ENCODE data around the gene CD177.

The CD177 gene

DNA sequence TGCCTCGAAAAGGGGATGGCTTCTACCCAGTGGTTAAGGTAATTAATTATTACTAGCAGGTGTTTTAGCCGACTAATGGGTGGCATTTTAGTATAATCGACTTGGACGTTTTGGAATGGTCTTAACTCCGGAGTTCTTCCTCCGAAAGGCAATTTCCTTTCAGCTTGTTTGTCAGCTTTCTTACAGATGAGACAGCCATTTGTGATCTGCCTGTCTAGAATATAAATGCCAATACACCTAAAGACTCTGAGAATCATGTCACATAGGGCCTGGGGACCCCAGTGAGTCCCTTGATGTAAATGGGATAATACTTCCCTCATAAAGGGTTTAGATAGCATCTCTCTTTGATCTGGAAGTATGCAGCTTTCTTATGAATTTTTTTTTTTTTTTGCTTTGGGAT, 42.2 kb upstream of the CD177 start:
- ChIA-PET CTCF (no interaction called here), POLR2A (no interaction called here)
- no peak for DNase-seq (ENCODE audit: extremely low spot score)
- TF ChIP-seq, protein P1, sequence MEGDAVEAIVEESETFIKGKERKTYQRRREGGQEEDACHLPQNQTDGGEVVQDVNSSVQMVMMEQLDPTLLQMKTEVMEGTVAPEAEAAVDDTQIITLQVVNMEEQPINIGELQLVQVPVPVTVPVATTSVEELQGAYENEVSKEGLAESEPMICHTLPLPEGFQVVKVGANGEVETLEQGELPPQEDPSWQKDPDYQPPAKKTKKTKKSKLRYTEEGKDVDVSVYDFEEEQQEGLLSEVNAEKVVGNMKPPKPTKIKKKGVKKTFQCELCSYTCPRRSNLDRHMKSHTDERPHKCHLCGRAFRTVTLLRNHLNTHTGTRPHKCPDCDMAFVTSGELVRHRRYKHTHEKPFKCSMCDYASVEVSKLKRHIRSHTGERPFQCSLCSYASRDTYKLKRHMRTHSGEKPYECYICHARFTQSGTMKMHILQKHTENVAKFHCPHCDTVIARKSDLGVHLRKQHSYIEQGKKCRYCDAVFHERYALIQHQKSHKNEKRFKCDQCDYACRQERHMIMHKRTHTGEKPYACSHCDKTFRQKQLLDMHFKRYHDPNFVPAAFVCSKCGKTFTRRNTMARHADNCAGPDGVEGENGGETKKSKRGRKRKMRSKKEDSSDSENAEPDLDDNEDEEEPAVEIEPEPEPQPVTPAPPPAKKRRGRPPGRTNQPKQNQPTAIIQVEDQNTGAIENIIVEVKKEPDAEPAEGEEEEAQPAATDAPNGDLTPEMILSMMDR (IDR thresholded peaks at IDR 0.05; ENCODE audit: control extremely low read depth, extremely low read depth, low read depth, missing control alignments) = no peak

DNA sequence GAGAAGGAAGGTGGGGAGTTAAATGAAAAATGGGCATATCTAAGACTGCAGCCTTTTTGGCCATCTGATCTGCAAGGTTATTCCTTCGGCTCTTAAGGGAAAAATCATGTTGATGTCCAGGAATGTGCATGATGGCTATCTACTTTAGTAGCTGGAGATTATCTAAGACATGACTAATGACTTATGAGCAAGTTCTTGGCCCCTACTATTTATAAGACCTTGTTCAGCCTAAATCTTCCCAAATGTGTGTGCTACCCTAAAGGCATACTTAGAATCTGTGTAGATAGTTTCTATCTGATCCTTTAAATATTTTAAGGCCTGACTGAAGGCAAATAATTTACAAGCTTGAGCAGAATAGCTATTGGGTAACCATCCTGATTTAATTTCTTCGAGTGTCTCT, 41.8 kb upstream of the CD177 start:
- TF ChIP-seq, protein P1 (IDR thresholded peaks at IDR 0.05; ENCODE audit: control extremely low read depth, extremely low read depth, low read depth, missing control alignments) = no peak
- ChIA-PET CTCF (no interaction called here), POLR2A (no interaction called here)
- DNase-seq (ENCODE audit: extremely low spot score) = no peak

DNA sequence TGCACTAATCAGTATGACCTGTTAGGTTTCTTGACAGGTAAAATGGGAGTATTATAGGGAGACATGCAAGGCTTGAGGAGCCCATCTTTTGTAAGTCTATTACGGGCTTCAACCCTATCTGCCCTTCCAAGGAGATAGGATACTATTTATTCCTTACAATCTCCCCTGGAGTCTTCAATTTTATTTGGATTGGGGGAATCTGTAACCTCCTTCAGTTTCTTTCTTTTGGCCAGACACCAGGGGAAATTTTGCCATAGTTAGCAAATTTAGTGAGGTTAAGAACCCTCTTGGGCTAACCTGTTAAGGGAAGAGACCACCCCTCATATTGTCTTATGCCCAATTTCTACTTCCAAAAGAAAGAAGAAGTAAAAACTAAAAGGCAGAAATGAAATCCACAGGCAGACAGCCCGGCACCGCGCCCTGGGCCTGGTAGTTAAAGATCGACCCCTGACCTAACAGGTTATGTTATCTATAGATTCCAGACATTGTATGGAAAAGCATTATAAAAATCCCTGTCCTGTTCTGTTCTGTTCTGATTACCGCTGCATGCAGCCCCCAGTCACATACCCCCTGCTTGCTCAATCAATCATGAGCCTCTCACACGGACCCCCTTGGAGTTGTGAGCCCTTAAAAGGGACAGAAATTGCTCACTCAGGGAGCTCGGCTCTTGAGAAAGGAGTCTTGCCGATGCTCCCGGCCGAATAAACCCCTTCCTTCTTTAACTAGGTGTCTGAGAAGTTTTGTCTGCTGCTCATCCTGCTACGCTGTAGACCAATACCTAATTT, 39.6 kb upstream of the CD177 start:
- ChIA-PET CTCF (no interaction called here), POLR2A (no interaction called here)
- DNase-seq (ENCODE audit: extremely low spot score) = no peak
- TF ChIP-seq, protein P1 (IDR thresholded peaks at IDR 0.05; ENCODE audit: control extremely low read depth, extremely low read depth, low read depth, missing control alignments) = no peak

DNA sequence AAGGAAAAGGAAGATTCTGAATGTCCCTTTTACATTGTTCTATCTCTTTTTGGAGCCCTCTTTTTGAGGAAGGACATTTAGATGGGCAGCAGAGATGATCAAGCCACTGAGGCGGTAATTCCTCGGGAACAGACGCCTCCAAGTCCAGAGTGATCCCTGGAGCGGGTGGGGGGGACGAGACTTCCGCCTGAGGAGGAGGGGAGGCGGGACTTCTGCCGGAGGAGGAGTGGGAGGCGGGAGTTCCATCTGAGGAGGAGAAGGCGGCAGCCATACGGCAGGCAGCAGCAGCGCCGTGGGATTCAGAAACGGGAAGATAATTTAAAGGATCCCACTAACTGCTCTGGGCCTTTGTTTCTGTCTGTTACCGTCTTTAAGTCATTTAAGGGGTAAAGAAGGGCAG, 37.6 kb upstream of the CD177 start:
- ChIA-PET CTCF (no interaction called here), POLR2A (no interaction called here)
- TF ChIP-seq, protein P1 (IDR thresholded peaks at IDR 0.05; ENCODE audit: control extremely low read depth, extremely low read depth, low read depth, missing control alignments) = no peak
- no peak for DNase-seq (ENCODE audit: extremely low spot score)

DNA sequence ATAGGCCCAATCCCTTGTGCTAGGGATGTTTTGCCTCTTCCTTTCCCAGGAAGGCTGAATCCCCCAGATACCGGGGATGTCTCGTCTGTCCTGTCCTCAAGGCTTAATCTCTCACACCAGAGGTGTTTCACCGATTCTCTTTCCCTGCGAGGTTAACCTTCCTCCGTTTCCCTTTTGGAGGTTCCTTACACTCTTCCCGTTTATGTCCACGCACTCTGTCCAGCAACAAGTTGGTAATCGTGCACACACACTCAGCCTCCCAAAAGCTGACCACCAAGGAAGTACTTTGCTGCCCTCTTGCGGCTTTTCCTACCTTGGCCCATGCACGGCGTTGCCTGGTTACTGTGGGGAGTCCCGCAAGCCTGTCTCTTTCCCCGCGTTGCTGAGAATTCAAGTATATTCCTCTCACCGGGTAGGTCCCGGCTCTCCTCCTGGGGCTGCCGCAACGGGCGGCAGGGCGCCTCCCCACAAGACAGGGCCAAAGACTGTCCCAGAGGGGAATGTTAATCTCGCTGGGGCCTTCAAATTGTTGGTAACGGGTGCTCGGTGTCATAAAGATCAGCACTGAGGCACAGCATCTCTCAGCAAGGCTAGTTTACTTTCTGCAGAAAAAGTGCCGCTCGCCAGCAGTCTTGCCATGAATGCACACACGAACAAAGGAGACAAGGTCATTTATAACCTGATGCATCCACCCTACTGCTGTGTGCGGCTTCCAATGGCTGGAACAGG, 36.7 kb upstream of the CD177 start:
- TF ChIP-seq, protein P1 (IDR thresholded peaks at IDR 0.05; ENCODE audit: control extremely low read depth, extremely low read depth, low read depth, missing control alignments) = no peak
- POLR2A ChIA-PET = no interaction called here
- CTCF ChIA-PET = no interaction called here
- no peak for DNase-seq (ENCODE audit: extremely low spot score)

DNA sequence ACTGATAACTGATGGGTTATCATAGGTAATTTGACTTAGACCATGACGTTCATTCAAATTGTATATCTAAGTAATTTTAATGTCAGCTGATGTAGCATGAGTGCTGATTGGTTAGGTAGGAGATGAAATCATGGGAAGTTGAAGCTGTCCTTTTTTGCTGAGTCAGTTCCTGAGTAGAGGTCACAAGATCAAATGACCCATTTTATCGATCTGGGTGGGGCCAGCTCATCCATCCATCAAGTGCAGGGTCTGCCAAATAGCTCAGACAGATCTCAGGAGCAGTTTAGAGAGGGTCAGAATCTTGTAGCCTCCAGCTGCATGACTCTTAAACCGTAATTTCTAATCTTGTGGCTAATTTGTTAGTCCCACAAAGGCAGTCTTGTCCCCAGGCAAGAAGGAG, 35.3 kb upstream of the CD177 start:
- POLR2A ChIA-PET = no interaction called here
- CTCF ChIA-PET = no interaction called here
- TF ChIP-seq, protein P1 (IDR thresholded peaks at IDR 0.05; ENCODE audit: control extremely low read depth, extremely low read depth, low read depth, missing control alignments) = no peak
- DNase-seq (ENCODE audit: extremely low spot score) = no peak
